Measurements from ENCODE around the gene ADPRS. TPM values are rescaled to one million over a fixed set of nuclear protein-coding genes. Genes with fewer than 3 reads are reported as not detected.

Gene ADPRS
- total and polyA plus RNA-seq, 8 donors: 6.1 to 28.8 (median 10.7) TPM

DNA sequence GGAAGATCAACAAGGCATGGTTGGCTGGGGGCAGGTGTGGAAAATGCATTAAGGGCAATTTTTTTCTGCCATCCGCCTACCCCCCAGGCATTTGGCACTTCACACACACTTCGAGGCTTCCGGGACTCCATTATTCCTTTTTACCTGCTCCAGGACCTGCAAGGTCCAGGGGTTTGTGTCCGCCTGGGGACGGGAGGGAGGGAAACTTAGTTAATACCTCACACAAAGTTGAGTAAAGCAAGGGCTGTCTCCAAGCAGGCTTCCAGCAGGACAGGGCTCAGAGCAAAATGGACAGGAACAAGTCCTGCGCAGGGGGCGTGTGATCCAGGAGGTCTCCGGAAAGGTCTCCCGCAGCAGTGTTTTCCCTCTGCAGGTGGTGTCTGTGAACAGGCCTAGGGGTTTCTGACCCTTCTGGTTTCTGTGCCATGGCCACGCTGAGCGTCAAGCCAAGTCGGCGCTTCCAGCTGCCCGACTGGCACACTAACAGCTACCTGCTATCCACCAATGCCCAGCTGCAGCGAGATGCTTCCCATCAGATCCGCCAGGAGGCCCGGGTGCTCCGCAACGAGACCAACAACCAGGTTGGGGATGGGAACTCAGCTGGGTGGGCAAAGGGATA lies 4.1 kb upstream of the ADPRS start:
- Histone ChIP-seq H3K36me3 (no peaks in the 10 kb centered on the region), H3K4me3 (peak overlapping the region; percentile 19 to 61 (median 41)), H3K27ac (peak overlapping the region; percentile 42 to 72 (median 66)), H3K4me1 (peaks cover 0 to under 1% (median 0%) of the 10 kb centered on the region in 3 donors), H3K27me3 (no peaks in the 10 kb centered on the region), H3K9me3 (no peaks in the 10 kb centered on the region)
- no peak for FAIRE-seq
- TF ChIP-seq, protein P1, sequence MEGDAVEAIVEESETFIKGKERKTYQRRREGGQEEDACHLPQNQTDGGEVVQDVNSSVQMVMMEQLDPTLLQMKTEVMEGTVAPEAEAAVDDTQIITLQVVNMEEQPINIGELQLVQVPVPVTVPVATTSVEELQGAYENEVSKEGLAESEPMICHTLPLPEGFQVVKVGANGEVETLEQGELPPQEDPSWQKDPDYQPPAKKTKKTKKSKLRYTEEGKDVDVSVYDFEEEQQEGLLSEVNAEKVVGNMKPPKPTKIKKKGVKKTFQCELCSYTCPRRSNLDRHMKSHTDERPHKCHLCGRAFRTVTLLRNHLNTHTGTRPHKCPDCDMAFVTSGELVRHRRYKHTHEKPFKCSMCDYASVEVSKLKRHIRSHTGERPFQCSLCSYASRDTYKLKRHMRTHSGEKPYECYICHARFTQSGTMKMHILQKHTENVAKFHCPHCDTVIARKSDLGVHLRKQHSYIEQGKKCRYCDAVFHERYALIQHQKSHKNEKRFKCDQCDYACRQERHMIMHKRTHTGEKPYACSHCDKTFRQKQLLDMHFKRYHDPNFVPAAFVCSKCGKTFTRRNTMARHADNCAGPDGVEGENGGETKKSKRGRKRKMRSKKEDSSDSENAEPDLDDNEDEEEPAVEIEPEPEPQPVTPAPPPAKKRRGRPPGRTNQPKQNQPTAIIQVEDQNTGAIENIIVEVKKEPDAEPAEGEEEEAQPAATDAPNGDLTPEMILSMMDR (IDR thresholded peaks at IDR 0.05): peak in 1 of 4 donors; percentile 6
- peak; percentile 9 to 35 (median 13) for ATAC-seq
- WGBS, 2 donors: 19 to 23% methylated on average over 19 of the region's 19 CpGs
- intact Hi-C loops (cut with DNase I): no loop called here
- DNase-seq: peak in 4 of 6 donors; percentile 45 to 84 (median 60)

DNA sequence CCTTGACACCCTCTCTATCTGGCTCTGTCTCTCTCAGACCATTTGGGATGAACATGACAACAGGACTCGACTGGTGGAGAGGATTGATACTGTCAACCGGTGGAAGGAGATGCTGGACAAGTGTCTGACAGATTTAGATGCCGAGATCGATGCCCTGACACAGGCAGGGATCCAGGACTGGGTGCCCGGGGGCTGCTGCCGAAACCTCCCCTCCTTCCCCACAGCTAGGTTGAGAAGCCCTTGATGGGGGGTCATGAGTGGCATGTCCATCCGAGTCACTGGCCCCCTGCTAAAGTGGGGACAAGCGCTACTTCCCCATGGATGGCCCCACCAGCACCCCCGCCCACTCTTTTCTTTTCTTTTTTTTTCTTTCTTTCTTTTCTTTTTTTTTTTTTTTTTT lies 3.6 kb upstream of the ADPRS start:
- 77 to 82% methylated on average over 9 of the region's 9 CpGs for WGBS, 2 donors
- intact Hi-C loops (cut with DNase I): no loop called here
- TF ChIP-seq, protein P1 (IDR thresholded peaks at IDR 0.05): no peak
- no peaks in the 10 kb centered on the region for H3K27me3 ChIP-seq
- no peak for ATAC-seq
- H3K27ac ChIP-seq: peak overlapping the region in 3 of 4 donors; percentile 42 to 72 (median 72)
- H3K36me3 ChIP-seq: no peaks in the 10 kb centered on the region
- peaks cover 0 to 5% (median 5%) of the 10 kb centered on the region in 3 donors for H3K4me1 ChIP-seq
- H3K9me3 ChIP-seq: no peaks in the 10 kb centered on the region
- peak overlapping the region in 1 of 4 donors; percentile 48 for H3K4me3 ChIP-seq
- no peak for FAIRE-seq
- DNase-seq: no peak

DNA sequence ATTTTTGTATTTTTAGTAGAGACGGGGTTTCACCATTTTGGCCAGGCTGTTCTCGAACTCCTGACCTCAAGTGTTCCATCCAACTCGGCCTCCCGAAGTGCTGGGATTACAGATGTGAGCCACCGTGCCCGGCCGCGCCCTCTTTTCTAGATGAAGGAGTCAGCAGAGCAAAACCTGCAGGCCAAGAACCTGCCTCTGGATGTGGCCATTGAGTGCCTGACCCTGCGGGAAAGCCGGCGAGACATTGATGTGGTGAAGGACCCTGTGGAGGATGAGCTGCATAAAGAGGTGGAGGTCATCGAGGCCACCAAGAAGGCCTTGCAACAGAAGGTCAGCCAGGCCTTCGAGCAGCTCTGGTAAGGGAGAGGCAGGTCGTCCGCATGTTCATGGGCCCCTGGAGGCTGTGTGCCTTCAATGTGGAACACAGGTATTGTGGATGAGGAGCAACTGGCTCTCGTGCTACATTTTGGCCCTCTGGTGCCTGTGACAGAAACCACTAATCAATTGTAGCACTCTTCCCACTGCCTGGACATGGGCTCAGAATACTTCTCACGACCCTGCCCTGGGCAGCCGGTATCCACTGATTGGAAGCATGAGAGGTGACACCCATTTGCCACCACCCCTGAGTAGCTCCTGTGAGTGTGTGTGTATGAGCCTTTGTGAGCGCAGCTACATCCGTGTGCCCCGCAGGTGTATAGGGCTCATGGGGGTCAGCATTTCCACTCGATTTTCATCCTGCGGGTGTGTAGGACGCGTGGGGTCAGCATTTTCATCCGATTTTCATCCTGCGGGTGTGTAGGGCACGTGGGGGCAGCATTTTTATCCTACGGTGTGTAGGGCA lies 2.8 kb upstream of the ADPRS start:
- 82 to 90% methylated on average over 29 of the region's 29 CpGs for WGBS, 2 donors
- TF ChIP-seq, protein P1 (IDR thresholded peaks at IDR 0.05): no peak
- no peak for FAIRE-seq
- no peaks in the 10 kb centered on the region for H3K27me3 ChIP-seq
- no peak overlapping the region for H3K27ac ChIP-seq
- peaks cover 0 to 9% (median 5%) of the 10 kb centered on the region in 3 donors for H3K4me1 ChIP-seq
- H3K4me3 ChIP-seq: no peak overlapping the region
- intact Hi-C loops (cut with DNase I): no loop called here
- DNase-seq: peak in 1 of 6 donors; percentile 26
- no peaks in the 10 kb centered on the region for H3K9me3 ChIP-seq
- no peak for ATAC-seq
- no peaks in the 10 kb centered on the region for H3K36me3 ChIP-seq

DNA sequence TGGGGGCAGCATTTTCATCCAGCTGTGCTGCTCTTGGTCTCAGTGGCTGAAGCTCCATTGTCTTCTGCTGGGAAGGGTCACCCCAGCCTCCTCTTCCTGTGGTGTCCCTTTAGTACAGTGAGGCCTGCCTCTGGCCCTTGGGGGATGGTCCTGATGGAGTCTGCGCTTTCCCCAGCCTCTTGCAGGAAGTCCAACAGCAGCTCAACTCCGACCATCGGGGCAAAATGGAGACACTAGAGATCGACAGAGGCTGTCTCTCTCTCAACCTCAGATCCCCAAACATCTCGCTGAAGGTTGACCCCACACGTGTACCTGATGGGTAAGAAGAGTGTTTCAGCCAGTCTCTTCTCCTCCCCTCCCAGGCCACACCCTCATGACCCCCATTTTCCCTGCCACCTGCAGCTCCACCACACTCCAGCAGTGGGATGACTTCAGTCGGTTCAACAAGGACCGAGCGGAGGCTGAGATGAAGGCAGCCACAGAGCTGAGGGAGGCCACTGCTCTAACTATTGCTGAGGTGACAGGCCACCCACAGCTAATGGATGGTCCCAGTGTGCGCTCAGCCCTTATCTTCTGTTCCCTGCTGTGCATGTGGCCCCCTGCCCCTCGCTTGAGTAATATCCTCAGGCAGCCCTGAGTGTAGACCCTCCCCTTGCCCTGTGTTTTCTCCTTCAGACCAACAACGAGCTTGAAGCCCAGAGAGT lies 2.0 kb upstream of the ADPRS start:
- Histone ChIP-seq H3K36me3 (peaks cover 0 to under 1% (median 0%) of the 10 kb centered on the region in 3 donors), H3K4me1 (peaks cover 0 to 9% (median 5%) of the 10 kb centered on the region in 3 donors), H3K4me3 (no peak overlapping the region), H3K9me3 (no peaks in the 10 kb centered on the region), H3K27ac (no peak overlapping the region), H3K27me3 (no peaks in the 10 kb centered on the region)
- DNase-seq (peak in 1 of 6 donors; percentile 43), ATAC-seq (no peak), FAIRE-seq (no peak)
- TF ChIP-seq, protein P1 (IDR thresholded peaks at IDR 0.05): no peak
- 77 to 84% methylated on average over 12 of the region's 12 CpGs for WGBS, 2 donors
- intact Hi-C loops (cut with DNase I): no loop called here
